ENCODE results near the gene HRC. TPM values are rescaled to one million over a fixed set of nuclear protein-coding genes. Genes with fewer than 3 reads are reported as not detected.

HRC gene
- total RNA-seq, 6 donors from 2014 or later = 0.61 to 2.1 (median 1.2) TPM; not detected in 1

DNA sequence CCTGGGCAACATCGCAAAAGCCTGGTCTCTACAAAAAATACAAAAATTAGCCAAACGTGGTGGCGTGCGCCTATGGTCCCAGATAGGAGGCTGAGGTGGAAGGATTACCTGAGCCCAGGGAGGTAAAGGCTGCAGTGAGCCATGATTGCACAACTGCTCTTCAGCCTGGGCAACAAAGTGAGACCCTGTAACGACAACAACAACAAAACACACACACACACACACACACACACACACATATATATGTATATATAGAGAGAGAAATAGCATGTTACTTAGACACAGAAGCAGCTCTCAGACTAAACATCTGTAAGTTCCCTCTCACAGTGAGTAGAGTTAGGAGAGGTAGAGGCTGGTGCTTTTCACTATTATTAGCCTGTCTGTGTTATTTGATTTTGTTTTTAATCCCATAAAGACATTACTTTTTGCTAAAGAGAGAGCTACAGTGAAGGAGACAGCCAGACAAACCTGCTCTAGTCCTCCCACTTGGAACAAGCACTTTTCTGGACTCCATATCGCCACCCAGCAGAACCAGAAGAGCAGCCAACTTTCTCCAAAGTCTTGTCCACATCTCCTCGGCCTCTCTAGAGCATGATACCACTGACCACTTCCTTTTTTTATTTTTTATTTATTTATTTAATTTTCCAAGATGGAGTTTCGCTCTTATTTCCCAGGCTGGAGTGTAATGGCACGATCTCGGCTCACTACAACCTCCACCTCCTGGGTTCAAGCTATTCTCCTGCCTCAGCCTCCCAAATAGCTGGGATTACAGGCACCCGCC lies 43.8 kb downstream of the HRC start:
- no peak overlapping the region for H3K4me3 ChIP-seq
- H3K27me3 ChIP-seq = no peaks in the 10 kb centered on the region

DNA sequence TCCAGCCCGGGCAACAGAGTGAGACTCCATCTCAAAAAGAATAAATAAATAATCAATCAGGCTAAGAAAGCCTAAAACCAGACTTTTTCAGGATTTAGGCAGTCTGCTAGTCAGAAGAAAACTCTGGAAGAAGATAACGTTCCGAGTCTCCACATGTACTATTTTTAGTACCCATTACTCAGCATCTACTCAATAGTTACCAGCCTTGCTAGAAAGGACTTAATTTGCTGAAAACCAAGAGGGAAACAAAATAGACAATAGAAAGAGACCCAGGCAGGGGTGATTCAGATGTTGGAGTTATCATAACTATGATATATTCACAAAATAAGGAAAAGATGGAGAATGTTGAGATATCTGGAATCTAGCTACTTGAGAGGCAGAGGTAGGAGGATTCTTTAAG lies 44.6 kb downstream of the HRC start:
- WGBS, 2 donors = 40 to 50% methylated on average over 3 of the region's 3 CpGs
- H3K9me3 ChIP-seq = no peaks in the 10 kb centered on the region
- DNase-seq = no peak

More for the DNA sequence above, 43.8 kb downstream of the HRC start:
- no peak overlapping the region for H3K27ac ChIP-seq
- TF ChIP-seq POLR2A (IDR thresholded peaks at IDR 0.05) = no peak
- TF ChIP-seq EP300 (IDR thresholded peaks at IDR 0.05) = no peak
- TF ChIP-seq, protein P1, sequence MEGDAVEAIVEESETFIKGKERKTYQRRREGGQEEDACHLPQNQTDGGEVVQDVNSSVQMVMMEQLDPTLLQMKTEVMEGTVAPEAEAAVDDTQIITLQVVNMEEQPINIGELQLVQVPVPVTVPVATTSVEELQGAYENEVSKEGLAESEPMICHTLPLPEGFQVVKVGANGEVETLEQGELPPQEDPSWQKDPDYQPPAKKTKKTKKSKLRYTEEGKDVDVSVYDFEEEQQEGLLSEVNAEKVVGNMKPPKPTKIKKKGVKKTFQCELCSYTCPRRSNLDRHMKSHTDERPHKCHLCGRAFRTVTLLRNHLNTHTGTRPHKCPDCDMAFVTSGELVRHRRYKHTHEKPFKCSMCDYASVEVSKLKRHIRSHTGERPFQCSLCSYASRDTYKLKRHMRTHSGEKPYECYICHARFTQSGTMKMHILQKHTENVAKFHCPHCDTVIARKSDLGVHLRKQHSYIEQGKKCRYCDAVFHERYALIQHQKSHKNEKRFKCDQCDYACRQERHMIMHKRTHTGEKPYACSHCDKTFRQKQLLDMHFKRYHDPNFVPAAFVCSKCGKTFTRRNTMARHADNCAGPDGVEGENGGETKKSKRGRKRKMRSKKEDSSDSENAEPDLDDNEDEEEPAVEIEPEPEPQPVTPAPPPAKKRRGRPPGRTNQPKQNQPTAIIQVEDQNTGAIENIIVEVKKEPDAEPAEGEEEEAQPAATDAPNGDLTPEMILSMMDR (IDR thresholded peaks at IDR 0.05) = no peak
- TF ChIP-seq POLR2AphosphoS5 (IDR thresholded peaks at IDR 0.05) = no peak
- DNase-seq (no peak), ATAC-seq (ENCODE audit: low FRiP score in 2 of 2) (no peak)
- H3K9me3 ChIP-seq = no peaks in the 10 kb centered on the region
- peaks cover 9 to 33% (median 25%) of the 10 kb centered on the region in 4 donors for H3K36me3 ChIP-seq
- H3K4me1 ChIP-seq = peaks cover 7 to 19% (median 15%) of the 10 kb centered on the region in 4 donors
- 77 to 81% methylated on average over 11 of the region's 11 CpGs for WGBS, 2 donors

DNA sequence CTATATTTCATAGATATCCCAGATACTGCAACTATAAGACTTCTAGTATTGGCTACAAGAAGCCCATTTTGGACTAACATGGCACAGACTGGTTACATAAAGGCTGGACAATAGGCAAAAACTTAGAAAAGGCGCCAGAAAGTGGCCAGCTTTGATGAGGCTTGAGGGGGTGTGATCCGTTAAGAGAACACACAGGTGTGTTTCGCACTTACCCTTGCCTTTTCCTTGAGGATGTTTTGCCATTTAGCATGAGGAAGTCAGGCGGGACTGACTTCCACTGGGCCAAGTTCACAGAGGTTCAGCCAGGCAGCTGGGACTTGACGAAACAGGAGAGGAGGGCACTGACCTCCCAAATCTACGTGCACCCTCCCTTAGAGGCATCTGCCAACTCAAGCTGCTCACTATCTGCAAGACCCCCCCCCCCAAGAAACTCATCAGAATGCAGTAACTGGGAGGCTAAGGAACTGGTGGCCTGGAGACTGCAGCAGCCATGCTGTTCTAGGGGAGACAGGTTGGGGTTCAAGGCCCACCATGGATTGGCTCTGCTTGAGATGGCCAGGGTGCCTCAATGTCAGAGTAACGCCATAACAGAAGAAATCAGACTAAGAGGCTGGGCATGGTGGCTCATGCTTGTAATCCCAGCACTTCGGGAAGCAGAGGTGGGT lies 45.5 kb downstream of the HRC start:
- Histone ChIP-seq H3K27me3 (no peaks in the 10 kb centered on the region), H3K4me1 (peaks cover 7 to 11% (median 9%) of the 10 kb centered on the region in 4 donors), H3K4me3 (no peak overlapping the region), H3K36me3 (peaks cover 9 to 50% (median 43%) of the 10 kb centered on the region in 4 donors), H3K27ac (no peak overlapping the region), H3K9me3 (no peaks in the 10 kb centered on the region)
- TF ChIP-seq POLR2A (IDR thresholded peaks at IDR 0.05) = no peak
- TF ChIP-seq EP300 (IDR thresholded peaks at IDR 0.05) = no peak
- TF ChIP-seq POLR2AphosphoS5 (IDR thresholded peaks at IDR 0.05) = no peak
- TF ChIP-seq, protein P1 (IDR thresholded peaks at IDR 0.05) = no peak
- 88 to 96% methylated on average over 4 to 8 of the region's 8 CpGs for WGBS, 2 donors
- no peak for ATAC-seq (ENCODE audit: low FRiP score in 2 of 2)
- no peak for DNase-seq

More for the DNA sequence above, 44.6 kb downstream of the HRC start:
- Histone ChIP-seq H3K27me3 (no peaks in the 10 kb centered on the region), H3K36me3 (peaks cover 9 to 42% (median 34%) of the 10 kb centered on the region in 4 donors), H3K4me3 (no peak overlapping the region), H3K27ac (no peak overlapping the region), H3K4me1 (peaks cover 7 to 19% (median 14%) of the 10 kb centered on the region in 4 donors)
- TF ChIP-seq POLR2A (IDR thresholded peaks at IDR 0.05) (no peak), EP300 (IDR thresholded peaks at IDR 0.05) (no peak)
- ATAC-seq (ENCODE audit: low FRiP score in 2 of 2) = no peak

DNA sequence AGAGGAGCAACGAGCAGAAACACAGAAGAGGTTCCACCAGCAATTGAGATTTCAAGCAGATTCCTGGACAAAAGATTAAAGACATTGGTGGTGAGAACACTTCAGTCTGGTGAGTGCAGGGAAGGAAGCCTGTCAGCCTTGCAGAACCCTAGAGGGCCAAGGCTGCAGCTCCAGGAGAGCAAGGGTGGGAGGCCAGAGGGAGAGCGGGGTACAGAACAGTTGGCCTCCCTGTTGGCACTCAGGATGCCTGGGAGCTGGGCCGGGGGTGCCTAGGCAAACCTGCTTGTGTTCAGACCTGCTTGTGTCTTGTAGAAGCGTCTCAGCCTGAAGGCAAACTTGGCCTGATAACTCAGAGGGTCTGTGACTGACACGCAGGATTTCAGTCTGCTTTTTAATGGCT lies 46.1 kb downstream of the HRC start:
- ATAC-seq (ENCODE audit: low FRiP score in 2 of 2) = no peak
- H3K36me3 ChIP-seq = peaks cover 9 to 57% (median 49%) of the 10 kb centered on the region in 4 donors
- WGBS, 2 donors = 82 to 87% methylated on average over 5 of the region's 5 CpGs

More for the DNA sequence above, 46.1 kb downstream of the HRC start:
- DNase-seq = no peak
- Histone ChIP-seq H3K27me3 (no peaks in the 10 kb centered on the region), H3K27ac (no peak overlapping the region), H3K4me3 (no peak overlapping the region), H3K4me1 (peaks cover 7 to 9% (median 8%) of the 10 kb centered on the region in 4 donors), H3K9me3 (no peaks in the 10 kb centered on the region)
- TF ChIP-seq POLR2AphosphoS5 (IDR thresholded peaks at IDR 0.05) (no peak), POLR2A (IDR thresholded peaks at IDR 0.05) (no peak), EP300 (IDR thresholded peaks at IDR 0.05) (no peak)
- TF ChIP-seq, protein P1 (IDR thresholded peaks at IDR 0.05) = no peak

Measured in upper lobe of left lung (tissue), 6 donors.